Karpas-422 (cell line): Measurements from ENCODE around the gene CCDC78. TPM values are rescaled to one million over a fixed set of nuclear protein-coding genes. Genes with fewer than 3 reads are reported as not detected.

Experiments used
- DNase-seq: peaks from one replicate; pipeline ENCODE4 v3.0.0-alpha.2; 2015
- H2AFZ ChIP-seq: fragments of 200-600 bp; sonication (generic); 2 replicates; pipeline ENCODE4 v1.6.1; 2014; ENCODE audit warnings: antibody characterized with exemption, low read length, mixed read lengths
- H3K27ac ChIP-seq: fragments of 200-600 bp; sonication (generic); 2 replicates; pipeline ENCODE4 v1.5.1; 2014; ENCODE audit warnings: mild to moderate bottlenecking, low read length, moderate library complexity
- H3K27me3 ChIP-seq: fragments of 200-600 bp; sonication (generic); 2 replicates; pipeline ENCODE4 v1.6.1; 2014; ENCODE audit warnings: low read length, mixed read lengths
- H3K36me3 ChIP-seq: fragments of 200-600 bp; sonication (generic); 2 replicates; pipeline ENCODE4 v1.6.1; 2014; ENCODE audit warnings: low read length, mixed read lengths; ENCODE audit not compliant: insufficient read depth
- H3K4me1 ChIP-seq: fragments of 200-600 bp; sonication (generic); 2 replicates; pipeline ENCODE4 v1.6.1; 2014; ENCODE audit warnings: mild to moderate bottlenecking, low read length, mixed read lengths
- H3K4me2 ChIP-seq: fragments of 200-600 bp; sonication (generic); 2 replicates; pipeline ENCODE4 v1.6.1; 2014; ENCODE audit warnings: low read length, low read depth, mild to moderate bottlenecking; ENCODE audit not compliant: poor library complexity, severe bottlenecking
- H3K4me3 ChIP-seq: fragments of 200-600 bp; sonication (generic); 2 replicates; pipeline ENCODE4 v1.5.1; 2014; ENCODE audit warnings: mild to moderate bottlenecking, antibody characterized with exemption, low read length, mixed read lengths
- H3K79me2 ChIP-seq: fragments of 200-600 bp; sonication (generic); 2 replicates; pipeline ENCODE4 v1.6.1; 2014; ENCODE audit warnings: mild to moderate bottlenecking, low read length, mixed read lengths
- H3K9ac ChIP-seq: fragments of 200-600 bp; sonication (generic); 2 replicates; pipeline ENCODE4 v1.6.0; 2014; ENCODE audit warnings: low read length
- H3K9me2 ChIP-seq: fragments of 200-600 bp; sonication (generic), shearing (Covaris generic); replicated peaks from 2 replicates; pipeline ENCODE4 v1.6.0; 2014; ENCODE audit warnings: mild to moderate bottlenecking, low read length, moderate library complexity; ENCODE audit not compliant: insufficient read depth
- H3K9me3 ChIP-seq: fragments of 300-700, 200-600 bp; sonication (generic); 2 replicates; pipeline ENCODE4 v1.6.1; 2014; ENCODE audit warnings: low read length, mixed read lengths
- H4K20me1 ChIP-seq: fragments of 200-600 bp; sonication (generic); 2 replicates; pipeline ENCODE4 v1.6.1; 2014; ENCODE audit warnings: mild to moderate bottlenecking, antibody characterized with exemption, low read length, low read depth; ENCODE audit not compliant: insufficient read depth
- total RNA-seq: library from RNA; depleted of rRNA; stranded (reverse); fragments of >200 nt; shearing (Covaris generic); gene quantifications from 2 replicates; pipeline ENCODE4 v1.2.3, GENCODE V29; 2014; ENCODE audit warnings: low replicate concordance

CCDC78 gene
- total RNA-seq, 1 experiment from 2014 or later = 29.4 TPM

DNA sequence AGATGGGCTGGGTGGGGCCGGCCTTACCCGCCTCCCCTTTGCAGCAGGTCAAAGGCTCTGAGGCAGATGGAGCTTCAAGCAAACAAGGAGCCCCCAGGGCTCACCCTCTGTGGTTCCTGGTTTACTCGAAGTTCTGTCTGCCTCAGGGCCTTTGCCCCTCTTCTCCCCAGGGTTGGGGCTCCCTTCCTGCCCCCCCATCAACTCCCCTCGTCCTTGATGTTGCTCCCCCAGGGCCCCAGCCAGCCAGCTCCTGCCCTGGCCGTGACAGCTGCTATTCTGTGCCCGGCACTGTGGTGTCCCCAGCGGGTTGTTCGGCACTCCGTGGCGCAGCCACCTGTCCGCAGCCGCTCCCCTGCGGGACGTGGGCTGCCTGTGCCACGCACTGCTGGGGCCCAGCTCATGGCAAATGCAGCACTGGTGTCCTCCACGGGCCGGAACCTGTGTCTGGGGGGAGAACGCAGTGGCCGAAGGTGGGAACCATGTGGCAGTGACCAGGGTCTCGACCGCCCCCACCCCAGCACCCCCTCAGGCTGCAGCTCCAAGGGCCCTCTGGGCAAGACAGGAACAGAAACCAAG is 15.7 kb downstream of the CCDC78 start:
- Histone ChIP-seq H3K27me3 (no peaks in the 10 kb centered on the region), H2AFZ (no peak overlapping the region), H3K9me2 (no peaks in the 10 kb centered on the region), H3K9me3 (no peaks in the 10 kb centered on the region), H3K4me1 (peaks cover 18% of the 10 kb centered on the region), H3K27ac (no peak overlapping the region), H3K79me2 (no peaks in the 10 kb centered on the region), H3K4me2 (no peak overlapping the region), H4K20me1 (peaks cover 17% of the 10 kb centered on the region; the same call in 1 of the 2 replicates), H3K36me3 (no peaks in the 10 kb centered on the region), H3K9ac (no peak overlapping the region), H3K4me3 (no peak overlapping the region)
- peak; percentile 42 for DNase-seq

DNA sequence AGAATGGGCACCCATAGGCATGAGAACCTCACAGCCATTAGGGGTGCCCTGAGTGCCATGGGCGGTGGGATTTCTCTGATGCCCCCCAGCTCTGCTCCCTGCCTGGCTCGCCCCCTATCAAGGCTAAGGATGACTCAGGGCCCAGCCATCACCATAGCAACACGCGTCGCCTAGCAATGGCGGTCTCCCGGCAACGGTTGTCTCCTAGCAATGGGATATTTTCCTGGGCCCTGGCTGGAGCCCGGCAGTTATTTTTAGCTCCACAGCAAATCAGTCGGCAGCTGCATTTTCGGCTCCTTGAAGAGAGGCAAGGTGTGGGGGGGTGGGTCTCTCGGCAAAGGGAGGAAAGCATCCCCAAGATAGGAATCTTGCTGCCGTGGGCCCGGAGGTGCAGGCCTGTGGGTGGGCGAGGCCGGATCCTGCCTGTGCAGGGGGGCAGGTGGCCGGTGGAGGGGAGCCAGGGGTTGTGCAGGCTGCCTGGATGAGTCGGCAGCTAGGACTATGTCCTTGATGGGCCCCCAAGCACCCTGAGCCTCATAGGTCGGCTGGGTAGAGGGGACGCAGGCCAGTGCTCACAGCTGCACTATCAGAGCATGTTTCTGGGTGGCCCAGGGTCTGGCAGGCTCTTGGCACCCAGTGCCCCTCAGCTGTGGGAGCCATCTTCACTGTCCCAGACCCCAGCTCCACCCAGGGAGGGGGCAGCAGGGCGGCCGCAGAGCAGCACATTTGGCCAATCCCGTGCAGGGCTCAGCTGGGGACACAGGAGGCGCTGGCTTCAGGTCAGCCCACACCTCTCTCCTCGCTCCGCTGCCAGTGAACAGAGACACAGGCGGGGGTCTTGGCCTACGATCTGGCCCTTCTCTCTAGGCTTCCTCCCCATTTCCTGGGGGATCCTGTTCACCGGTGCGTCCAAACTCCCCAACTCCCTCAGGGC is 16.4 kb downstream of the CCDC78 start:
- Histone ChIP-seq H3K27me3 (no peaks in the 10 kb centered on the region), H3K36me3 (no peaks in the 10 kb centered on the region)
- peak; percentile 64 for DNase-seq

DNA sequence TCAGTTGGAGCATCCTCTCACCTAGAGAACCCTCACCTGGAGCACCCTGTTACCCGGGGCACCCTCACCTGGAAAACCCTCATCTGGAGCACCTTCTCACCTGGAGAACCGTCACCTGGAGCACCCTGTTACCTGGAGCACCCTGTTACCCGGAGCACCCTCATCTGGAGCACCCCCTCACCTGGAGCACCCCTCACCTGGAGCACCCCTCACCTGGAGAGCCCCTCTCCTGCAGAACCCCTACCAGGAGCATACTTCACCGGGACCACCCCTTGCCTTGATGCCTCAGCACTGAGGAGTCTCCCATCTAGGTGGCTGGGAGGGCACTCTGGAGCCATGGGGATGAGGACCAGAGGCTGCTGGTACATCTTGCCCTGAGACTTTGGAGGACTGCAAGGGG is 17.3 kb downstream of the CCDC78 start:
- Histone ChIP-seq H3K79me2 (no peaks in the 10 kb centered on the region), H3K4me2 (no peak overlapping the region), H3K9me3 (no peaks in the 10 kb centered on the region), H3K9me2 (no peaks in the 10 kb centered on the region), H3K4me1 (peaks cover 9% of the 10 kb centered on the region), H3K27ac (no peak overlapping the region), H3K36me3 (no peaks in the 10 kb centered on the region), H2AFZ (no peak overlapping the region), H3K27me3 (no peaks in the 10 kb centered on the region), H3K4me3 (no peak overlapping the region), H3K9ac (no peak overlapping the region), H4K20me1 (peaks cover 15% of the 10 kb centered on the region; the same call in 1 of the 2 replicates)
- DNase-seq = no peak

More for the DNA sequence above, 16.4 kb downstream of the CCDC78 start:
- Histone ChIP-seq H3K4me1 (peaks cover 15% of the 10 kb centered on the region), H3K79me2 (no peaks in the 10 kb centered on the region), H3K4me3 (no peak overlapping the region), H3K9ac (no peak overlapping the region), H3K9me2 (no peaks in the 10 kb centered on the region), H3K4me2 (no peak overlapping the region), H3K9me3 (no peaks in the 10 kb centered on the region), H3K27ac (no peak overlapping the region), H4K20me1 (peaks cover 17% of the 10 kb centered on the region; the same call in 1 of the 2 replicates), H2AFZ (no peak overlapping the region)

DNA sequence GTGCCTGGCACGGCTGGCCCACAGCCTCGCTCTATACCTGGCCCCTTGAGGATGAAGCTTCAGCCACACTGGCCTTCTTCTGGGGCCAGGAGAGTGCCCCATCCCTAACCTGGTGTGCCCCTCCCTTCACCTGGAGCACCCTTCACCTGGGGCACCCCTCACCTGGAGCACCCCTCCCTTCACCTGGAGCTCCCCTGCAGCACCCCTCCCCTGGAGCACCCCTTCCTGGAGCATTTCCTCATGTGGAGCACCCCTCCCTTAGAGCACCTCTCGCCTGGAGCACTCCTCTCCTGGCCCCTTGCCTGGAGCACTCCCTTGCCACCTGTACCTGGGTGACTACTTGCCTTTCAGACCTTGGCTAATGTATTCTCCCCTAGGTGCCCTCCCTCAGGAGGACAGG is 18.2 kb downstream of the CCDC78 start:
- Histone ChIP-seq H2AFZ (no peak overlapping the region), H3K36me3 (no peaks in the 10 kb centered on the region), H3K4me1 (peaks cover 9% of the 10 kb centered on the region), H3K9me2 (no peaks in the 10 kb centered on the region), H3K27ac (no peak overlapping the region), H4K20me1 (peaks cover 11% of the 10 kb centered on the region; the same call in 1 of the 2 replicates), H3K79me2 (no peaks in the 10 kb centered on the region), H3K9me3 (no peaks in the 10 kb centered on the region), H3K27me3 (no peaks in the 10 kb centered on the region), H3K4me3 (no peak overlapping the region), H3K9ac (no peak overlapping the region), H3K4me2 (no peak overlapping the region)
- DNase-seq = no peak

DNA sequence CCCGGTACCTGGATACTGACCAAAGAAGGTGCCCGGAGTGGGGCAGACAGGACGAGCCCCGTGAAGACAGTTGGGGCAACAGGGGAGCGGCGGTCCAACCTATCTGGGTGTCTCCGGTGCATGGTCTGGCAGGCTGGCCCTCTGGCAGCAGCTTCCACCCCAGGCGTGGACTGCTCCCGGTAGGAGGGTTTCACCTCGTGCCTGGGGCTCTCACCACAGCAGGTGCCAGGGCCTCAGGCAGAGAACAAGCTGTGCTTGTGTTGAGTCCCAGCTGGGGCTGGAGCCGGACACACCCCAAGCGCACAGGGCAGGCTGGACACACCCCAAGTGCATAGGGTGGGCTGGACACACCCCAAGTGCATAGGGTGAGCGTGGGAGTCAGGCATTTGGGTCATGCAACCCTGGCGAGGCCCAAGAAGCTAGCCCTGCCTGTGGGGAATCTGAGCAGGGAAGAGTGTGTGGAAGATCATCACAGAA is 19.1 kb downstream of the CCDC78 start:
- Histone ChIP-seq H4K20me1 (peaks cover 11% of the 10 kb centered on the region; the same call in 1 of the 2 replicates), H3K9ac (no peak overlapping the region), H2AFZ (no peak overlapping the region), H3K9me3 (no peaks in the 10 kb centered on the region), H3K79me2 (no peaks in the 10 kb centered on the region), H3K4me2 (no peak overlapping the region), H3K27me3 (no peaks in the 10 kb centered on the region), H3K27ac (no peak overlapping the region), H3K36me3 (no peaks in the 10 kb centered on the region), H3K9me2 (no peaks in the 10 kb centered on the region), H3K4me3 (no peak overlapping the region), H3K4me1 (peaks cover 9% of the 10 kb centered on the region)
- no peak for DNase-seq

DNA sequence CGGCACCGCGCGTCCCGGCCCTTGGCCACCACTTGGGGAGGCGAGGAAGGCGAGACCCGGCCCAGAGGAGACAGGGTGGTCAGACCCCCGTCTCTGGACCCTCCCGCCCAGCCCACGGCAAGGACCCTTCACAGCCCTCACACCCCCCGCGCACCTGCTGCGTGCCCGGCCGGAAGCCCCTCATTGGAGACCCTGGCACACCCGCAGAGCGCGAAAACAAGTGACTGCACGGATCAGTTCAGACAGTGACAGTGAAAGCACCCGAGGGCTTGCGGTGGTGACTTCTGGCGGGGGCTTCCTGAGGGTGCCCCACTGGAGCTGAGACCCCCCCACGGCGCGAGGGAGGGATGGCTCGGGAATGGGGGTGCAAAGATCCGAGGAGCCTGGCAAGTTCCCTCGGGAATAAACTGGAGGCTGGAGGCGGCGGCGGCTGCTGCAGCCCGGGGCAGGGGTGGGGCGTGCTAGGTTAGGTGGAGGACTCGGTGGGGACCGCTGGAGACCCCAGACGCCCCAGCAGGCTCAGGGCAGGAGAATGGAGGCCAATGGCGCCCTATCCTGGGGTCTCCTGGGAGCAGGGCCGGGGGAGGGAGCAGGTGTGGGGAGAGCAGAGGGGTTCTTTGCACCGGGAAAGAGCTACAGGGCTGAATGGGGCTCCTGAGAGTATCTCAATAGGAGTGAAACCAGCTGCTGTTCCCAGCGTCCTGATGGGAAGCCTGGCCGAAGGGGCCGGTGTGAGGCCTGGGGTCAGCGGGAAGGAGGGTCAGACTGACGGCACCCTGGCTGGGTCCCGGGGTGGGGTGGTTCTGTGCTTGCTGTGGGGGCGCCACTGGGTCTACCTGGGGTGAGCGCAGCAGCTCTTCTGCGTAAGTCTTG is 19.8 kb downstream of the CCDC78 start:
- Histone ChIP-seq H3K4me3 (no peak overlapping the region), H3K4me1 (peaks cover 9% of the 10 kb centered on the region), H3K27me3 (no peaks in the 10 kb centered on the region), H3K36me3 (no peaks in the 10 kb centered on the region), H3K9me3 (no peaks in the 10 kb centered on the region), H3K9me2 (no peaks in the 10 kb centered on the region), H3K4me2 (no peak overlapping the region), H4K20me1 (peaks cover 11% of the 10 kb centered on the region; the same call in 1 of the 2 replicates), H2AFZ (no peak overlapping the region), H3K27ac (no peak overlapping the region), H3K9ac (no peak overlapping the region), H3K79me2 (no peaks in the 10 kb centered on the region)
- DNase-seq = no peak

DNA sequence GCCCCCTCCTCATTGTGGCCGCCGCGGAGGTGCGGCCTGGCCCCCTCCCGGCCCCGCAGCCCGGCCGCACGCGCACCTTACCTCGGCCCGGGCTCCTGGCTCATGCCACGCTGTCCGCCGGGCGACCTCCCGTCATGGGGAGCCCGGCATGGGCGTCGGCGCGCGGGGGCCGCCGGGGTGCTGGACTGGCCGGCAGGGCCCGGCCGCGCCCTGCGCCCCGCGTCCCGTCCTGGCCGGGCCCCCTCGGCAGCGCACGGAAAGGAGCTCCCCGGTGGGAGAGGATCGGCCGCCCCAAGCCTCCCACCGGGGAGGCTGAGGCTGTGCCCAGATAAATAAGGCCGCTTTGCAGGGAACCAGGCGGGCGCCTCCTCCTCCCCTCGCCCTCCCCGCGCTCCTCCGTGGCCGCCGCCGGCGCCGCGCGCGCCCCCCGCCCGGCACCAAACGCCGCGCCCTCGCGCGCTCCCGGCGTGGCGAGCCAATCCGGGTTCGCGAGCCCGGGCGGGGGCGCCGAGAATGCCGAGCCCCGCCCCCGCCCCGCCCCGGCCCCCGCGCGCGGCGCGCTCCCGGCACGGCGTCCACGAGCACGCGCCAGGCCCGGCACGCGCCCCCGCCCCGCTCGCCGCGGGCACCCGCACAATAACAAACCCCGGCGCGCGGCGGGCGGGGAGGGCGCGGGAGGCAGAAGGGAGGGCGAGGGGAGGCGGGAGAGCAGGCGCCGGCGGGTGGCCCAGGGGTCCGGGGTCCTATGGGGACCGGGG is 20.6 kb downstream of the CCDC78 start, which contains the start of gene FBXL16:
FBXL16 (minus strand) TSS at position 371 of the 758 bp plus-strand sequence. CDS start 8,396 bp downstream, outside the sequence.
- Histone ChIP-seq H3K27ac (no peak within 1 kb of the TSS), H3K9me3 (no peaks in the 10 kb centered on the region), H3K4me2 (no peak within 1 kb of the TSS), H3K4me3 (no peak within 1 kb of the TSS), H3K36me3 (no peaks in the 10 kb centered on the region), H2AFZ (no peak within 1 kb of the TSS), H3K79me2 (no peaks in the 10 kb centered on the region), H3K4me1 (peaks cover 9% of the 10 kb centered on the region), H3K27me3 (no peaks in the 10 kb centered on the region), H3K9ac (no peak within 1 kb of the TSS), H4K20me1 (peaks cover 11% of the 10 kb centered on the region; the same call in 1 of the 2 replicates), H3K9me2 (no peaks in the 10 kb centered on the region)
- peak; percentile 68 for DNase-seq
